HG02884 (cell line): ENCODE measurements around the gene NEK8.
A peak's percentile ranks its signal among the peaks of the same experiment; 100 is the strongest.
"Not testable (repeated sequence)": the region's sequence is repeated elsewhere in the genome, so short reads cannot be mapped to it uniquely, and the experiment has no call there.

Experiments
- ATAC-seq: cut with Tn5 transposase; IDR thresholded peaks from one replicate; pipeline ENCODE4 v1.9.1; 2021; ENCODE audit warnings: mild to moderate bottlenecking, moderate library complexity; ENCODE audit not compliant: unreplicated experiment

Gene NEK8

GRCh38 chr17:28724500-28725165 lies 4.0 kb upstream of the NEK8 start:
- no peak for ATAC-seq

- ATAC-seq: no peak
Observed at GRCh38 chr17:28725166-28725659, 3.4 kb upstream of the NEK8 start.

GRCh38 chr17:28725660-28726225 lies 2.8 kb upstream of the NEK8 start:
- no peak for ATAC-seq

- ATAC-seq: no peak
Observed at GRCh38 chr17:28726226-28726626, 2.4 kb upstream of the NEK8 start, which contains the start of gene TLCD1. TSS of gene TLCD1 (minus strand) at chr17:28726233. CDS start at chr17:28726097, 136 bp downstream.

GRCh38 chr17:28726627-28727491 lies 1.7 kb upstream of the NEK8 start:
- ATAC-seq: peak; percentile 29

- ATAC-seq: no peak
Observed at GRCh38 chr17:28729950-28730330, 1.4 kb downstream of the NEK8 start.

GRCh38 chr17:28733346-28733745 lies 4.8 kb downstream of the NEK8 start:
- no peak for ATAC-seq

- ATAC-seq: no peak
Observed at GRCh38 chr17:28734712-28735241, 6.2 kb downstream of the NEK8 start.

- no peak for ATAC-seq
Observed at GRCh38 chr17:28735242-28735722, 6.7 kb downstream of the NEK8 start.

GRCh38 chr17:28735913-28736769 lies 7.6 kb downstream of the NEK8 start:
- ATAC-seq: not testable (repeated sequence)

- no peak for ATAC-seq
Observed at GRCh38 chr17:28737316-28737715, 8.7 kb downstream of the NEK8 start.

- ATAC-seq: peak; percentile 44
Observed at GRCh38 chr17:28737770-28738679, 9.4 kb downstream of the NEK8 start.

GRCh38 chr17:28738680-28739384 lies 10.2 kb downstream of the NEK8 start:
- no peak for ATAC-seq

GRCh38 chr17:28740406-28741357 lies 12.1 kb downstream of the NEK8 start:
- no peak for ATAC-seq

GRCh38 chr17:28741358-28742349 lies 13.1 kb downstream of the NEK8 start:
- no peak for ATAC-seq
